Measurements from ENCODE around the gene NT5C. TPM values are rescaled to one million over a fixed set of nuclear protein-coding genes. Genes with fewer than 3 reads are reported as not detected.
"Not testable (repeated sequence)": the region's sequence is repeated elsewhere in the genome, so short reads cannot be mapped to it uniquely, and the experiment has no call there.

NT5C gene
- total RNA-seq, 2 experiments from 2014 or later: 107 to 259 TPM

- Histone ChIP-seq H3K4me3 (ENCODE audit: low read depth, low read length, poor library complexity, severe bottlenecking) (no peak overlapping the region), H3K4me1 (ENCODE audit: insufficient read depth, low read length, poor library complexity, severe bottlenecking) (peaks cover 3% of the 10 kb centered on the region), H3K9me3 (ENCODE audit: low read length) (no peaks in the 10 kb centered on the region), H4K20me1 (ENCODE audit: insufficient read depth, low read length) (peaks cover 9% of the 10 kb centered on the region; the same call in 1 of the 2 replicates), H3K79me2 (ENCODE audit: insufficient read depth, low read depth, low read length) (peaks cover 73% of the 10 kb centered on the region), H3K9me2 (ENCODE audit: insufficient read depth, low read length) (no peaks in the 10 kb centered on the region), H3K36me3 (ENCODE audit: insufficient read depth, low read length) (peaks cover 99% of the 10 kb centered on the region), H3K27ac (ENCODE audit: low read depth, low read length, poor library complexity, severe bottlenecking) (no peak overlapping the region), H3K4me2 (ENCODE audit: low read length) (no peak overlapping the region), H2AFZ (ENCODE audit: low read length) (no peak overlapping the region)
- no TSS peak for BruUV-seq (replicated peaks)
- intact Hi-C loops (cut with micrococcal nuclease; ENCODE audit: unreplicated experiment): no loop called here
- POLR2A ChIA-PET: interaction anchor here (0.7 to 0.9 kb wide), 2 partner anchors 28 to 30 kb away, joined by 3 read pairs; no protein-coding TSS in a partner anchor
- TF ChIP-seq EZH2phosphoT487 (IDR thresholded peaks at IDR 0.05; ENCODE audit: borderline replicate concordance, low read depth, low read length) (no peak), CTCF (conservative IDR thresholded peaks at IDR 0.05; ENCODE audit: low read length) (no peak)
- CTCF ChIA-PET (ENCODE audit: unreplicated experiment): interaction anchor here (0.6 kb wide), 1 partner anchor 169 kb away, joined by 5 read pairs; no protein-coding TSS in a partner anchor
- no peak for DNase-seq (ENCODE audit: low spot score)
These were observed 42.0 kb upstream of the NT5C start for GRCh38 chr17:75173526-75173925.

DNA sequence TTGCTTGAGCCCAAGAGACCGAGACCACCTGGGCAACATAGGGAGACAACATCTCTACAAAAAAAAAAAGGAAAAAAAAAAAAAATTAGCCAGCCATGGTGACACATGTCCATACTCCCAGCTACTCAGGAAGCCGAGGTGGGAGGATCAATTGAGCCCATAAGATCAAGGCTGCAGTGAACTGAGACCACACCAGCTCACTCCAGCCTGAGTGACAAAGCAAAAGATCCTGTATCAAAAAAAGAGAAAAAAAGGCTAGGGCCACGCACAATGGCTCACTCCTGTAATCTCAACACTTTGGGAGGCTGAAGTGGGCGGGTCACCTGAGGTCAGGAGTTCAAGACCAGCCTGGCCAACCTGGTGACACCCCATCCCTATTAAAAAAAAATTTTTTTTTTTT lies 37.5 kb upstream of the NT5C start:
- Histone ChIP-seq H4K20me1 (ENCODE audit: insufficient read depth, low read length) (peaks cover 9% of the 10 kb centered on the region; the same call in 1 of the 2 replicates), H3K79me2 (ENCODE audit: insufficient read depth, low read depth, low read length) (peaks cover 40% of the 10 kb centered on the region), H3K9me3 (ENCODE audit: low read length) (no peaks in the 10 kb centered on the region), H2AFZ (ENCODE audit: low read length) (no peak overlapping the region), H3K4me2 (ENCODE audit: low read length) (no peak overlapping the region), H3K4me3 (ENCODE audit: low read depth, low read length, poor library complexity, severe bottlenecking) (no peak overlapping the region), H3K27ac (ENCODE audit: low read depth, low read length, poor library complexity, severe bottlenecking) (no peak overlapping the region), H3K36me3 (ENCODE audit: insufficient read depth, low read length) (peaks cover 96% of the 10 kb centered on the region), H3K4me1 (ENCODE audit: insufficient read depth, low read length, poor library complexity, severe bottlenecking) (peaks cover 3% of the 10 kb centered on the region), H3K9me2 (ENCODE audit: insufficient read depth, low read length) (no peaks in the 10 kb centered on the region)
- POLR2A ChIA-PET: interaction anchor here (0.7 to 0.9 kb wide), 2 partner anchors 92 to 562 kb away, joined by 3 read pairs; no protein-coding TSS in a partner anchor
- TF ChIP-seq EZH2phosphoT487 (IDR thresholded peaks at IDR 0.05; ENCODE audit: borderline replicate concordance, low read depth, low read length) (no peak), CTCF (conservative IDR thresholded peaks at IDR 0.05; ENCODE audit: low read length) (no peak)
- BruUV-seq (replicated peaks): no TSS peak
- DNase-seq (ENCODE audit: low spot score): no peak
- intact Hi-C loops (cut with micrococcal nuclease; ENCODE audit: unreplicated experiment): no loop called here
- CTCF ChIA-PET (ENCODE audit: unreplicated experiment): no interaction called here

DNA sequence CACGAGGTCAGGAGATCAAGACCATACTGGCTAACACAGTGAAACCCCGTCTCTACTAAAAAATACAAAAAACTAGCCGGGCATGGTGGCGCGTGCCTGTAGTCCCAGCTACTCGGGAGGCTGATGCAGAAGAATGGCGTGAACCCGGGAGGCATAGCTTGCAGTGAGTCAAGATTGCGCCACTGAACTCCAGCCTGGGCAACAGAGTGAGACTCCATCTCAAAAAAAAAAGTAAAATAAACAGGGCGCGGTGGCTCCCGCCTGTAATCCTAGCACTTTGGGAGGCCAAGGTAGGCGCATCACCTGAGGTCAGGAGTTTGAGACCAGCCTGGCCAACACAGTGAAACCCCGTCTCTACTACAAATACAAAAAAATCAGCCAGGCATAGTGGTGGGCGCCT lies 33.1 kb upstream of the NT5C start:
- H2AFZ ChIP-seq (ENCODE audit: low read length); H3K79me2 ChIP-seq (ENCODE audit: insufficient read depth, low read depth, low read length); intact Hi-C loops (cut with micrococcal nuclease; ENCODE audit: unreplicated experiment); H3K4me3 ChIP-seq (ENCODE audit: low read depth, low read length, poor library complexity, severe bottlenecking); POLR2A ChIA-PET; H3K9me2 ChIP-seq (ENCODE audit: insufficient read depth, low read length); CTCF ChIA-PET (ENCODE audit: unreplicated experiment); BruUV-seq (replicated peaks); H3K9me3 ChIP-seq (ENCODE audit: low read length); H3K4me2 ChIP-seq (ENCODE audit: low read length); H3K27ac ChIP-seq (ENCODE audit: low read depth, low read length, poor library complexity, severe bottlenecking); H3K4me1 ChIP-seq (ENCODE audit: insufficient read depth, low read length, poor library complexity, severe bottlenecking); DNase-seq (ENCODE audit: low spot score); H4K20me1 ChIP-seq (ENCODE audit: insufficient read depth, low read length): not testable (repeated sequence)
- H3K36me3 ChIP-seq (ENCODE audit: insufficient read depth, low read length): peaks cover 74% of the 10 kb centered on the region

Data from OCI-LY7 (cell line).